Mucosa of rectum (tissue), 2 donors: ENCODE measurements around the gene PDIK1L.

ENCODE experiments used
- H3K27ac ChIP-seq, 2 donors: one replicate each; pipeline ENCODE4 v1.7.0; 2013; ENCODE audit warnings: inconsistent platforms in 2 of 2, low read depth in 2 of 2, low read length in 2 of 2
- H3K27me3 ChIP-seq, 2 donors: one replicate each; pipeline ENCODE4 v1.7.0; 2013; ENCODE audit warnings: low read length in 2 of 2; ENCODE audit not compliant: control insufficient read depth in 2 of 2, insufficient read depth in 2 of 2
- H3K36me3 ChIP-seq, 2 donors: one replicate each; pipeline ENCODE4 v1.7.0; 2013; ENCODE audit warnings: low read length in 2 of 2; ENCODE audit not compliant: control insufficient read depth in 2 of 2, insufficient read depth in 2 of 2
- H3K4me1 ChIP-seq, 2 donors: one replicate each; pipeline ENCODE4 v1.7.0; 2013; ENCODE audit warnings: low read length in 2 of 2, mild to moderate bottlenecking in 1 of 2; ENCODE audit not compliant: control insufficient read depth in 2 of 2, insufficient read depth in 2 of 2
- H3K4me3 ChIP-seq, 2 donors: one replicate each; pipeline ENCODE4 v1.7.0; 2013; ENCODE audit warnings: low read length in 2 of 2
- H3K9ac ChIP-seq, 2 donors: one replicate each; pipeline ENCODE4 v1.7.0; 2013; ENCODE audit warnings: low read length in 2 of 2, low read depth in 1 of 2, mild to moderate bottlenecking in 1 of 2
- H3K9me3 ChIP-seq, 2 donors: one replicate each; pipeline ENCODE4 v1.7.0; 2013; ENCODE audit warnings: low read length in 2 of 2; ENCODE audit not compliant: control insufficient read depth in 2 of 2
- donor health status: healthy.
- donor health status: Normal muscosa, but diverticular disease.

Gene PDIK1L

GRCh38 chr1:26129778-26130177, 18.2 kb downstream of the PDIK1L start:
- H3K9ac ChIP-seq, result no peak overlapping the region
- H3K4me3 ChIP-seq, result no peak overlapping the region
- no peaks in the 10 kb centered on the region for H3K36me3 ChIP-seq
- peaks cover 3 to 30% of the 10 kb centered on the region in 2 donors for H3K4me1 ChIP-seq
- no peak overlapping the region for H3K27ac ChIP-seq
- no peaks in the 10 kb centered on the region for H3K9me3 ChIP-seq
- H3K27me3 ChIP-seq, result no peaks in the 10 kb centered on the region

GRCh38 chr1:26130695-26131094, 19.1 kb downstream of the PDIK1L start:
- H3K4me1 ChIP-seq, result peaks cover 3 to 27% of the 10 kb centered on the region in 2 donors
- no peak overlapping the region for H3K9ac ChIP-seq
- no peaks in the 10 kb centered on the region for H3K27me3 ChIP-seq
- no peaks in the 10 kb centered on the region for H3K9me3 ChIP-seq
- H3K4me3 ChIP-seq, result no peak overlapping the region
- no peak overlapping the region for H3K27ac ChIP-seq
- H3K36me3 ChIP-seq, result no peaks in the 10 kb centered on the region

DNA sequence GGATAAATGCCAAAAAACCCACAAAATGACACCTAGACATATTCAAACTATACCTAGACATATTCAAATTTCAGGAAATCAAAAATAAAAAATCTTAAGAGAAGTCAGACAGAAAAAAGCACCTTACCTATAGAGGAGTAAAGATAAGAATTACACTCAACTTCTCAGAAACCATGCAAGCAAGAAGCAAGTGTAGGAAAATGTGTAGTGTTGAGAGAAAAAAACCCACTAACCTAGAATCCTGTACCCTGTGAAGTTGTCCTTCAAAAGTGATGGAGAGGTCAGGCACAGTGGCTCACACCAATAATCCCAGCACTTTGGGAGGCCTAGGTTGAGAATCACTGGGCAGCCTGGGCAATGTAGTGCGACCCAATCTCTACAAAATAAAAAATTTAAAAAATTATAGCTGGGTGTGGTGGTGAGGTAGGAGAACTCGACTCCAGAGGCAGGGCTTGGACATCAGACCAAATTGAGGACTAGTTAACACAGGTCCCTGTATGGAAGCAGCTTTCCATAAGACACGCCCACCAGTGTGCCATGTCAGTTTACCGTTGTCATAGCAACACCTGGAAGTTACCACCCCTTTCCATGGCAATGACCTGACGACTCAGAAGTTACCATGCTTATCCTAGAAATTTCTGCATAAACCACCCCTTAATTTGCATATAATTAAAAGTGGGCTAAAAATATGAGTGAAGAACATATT, 20.7 kb downstream of the PDIK1L start:
- no peaks in the 10 kb centered on the region for H3K27me3 ChIP-seq
- H3K9ac ChIP-seq, result no peak overlapping the region
- peaks cover 3 to 24% of the 10 kb centered on the region in 2 donors for H3K4me1 ChIP-seq
- no peak overlapping the region for H3K4me3 ChIP-seq
- no peaks in the 10 kb centered on the region for H3K36me3 ChIP-seq
- no peaks in the 10 kb centered on the region for H3K9me3 ChIP-seq
- no peak overlapping the region for H3K27ac ChIP-seq

GRCh38 chr1:26132834-26133167, 21.2 kb downstream of the PDIK1L start:
- Histone ChIP-seq H3K4me1 (peaks cover 3 to 20% of the 10 kb centered on the region in 2 donors), H3K27me3 (no peaks in the 10 kb centered on the region), H3K27ac (no peak overlapping the region), H3K9me3 (no peaks in the 10 kb centered on the region), H3K9ac (no peak overlapping the region), H3K36me3 (no peaks in the 10 kb centered on the region), H3K4me3 (no peak overlapping the region)

GRCh38 chr1:26134466-26134865, 22.8 kb downstream of the PDIK1L start:
- H3K27me3 ChIP-seq, result no peaks in the 10 kb centered on the region
- H3K36me3 ChIP-seq, result no peaks in the 10 kb centered on the region
- no peak overlapping the region for H3K9ac ChIP-seq
- no peak overlapping the region for H3K27ac ChIP-seq
- H3K4me3 ChIP-seq, result no peak overlapping the region
- no peaks in the 10 kb centered on the region for H3K9me3 ChIP-seq
- peaks cover 0 to 7% of the 10 kb centered on the region in 2 donors for H3K4me1 ChIP-seq

GRCh38 chr1:26138974-26139558, 27.4 kb downstream of the PDIK1L start:
- H3K9me3 ChIP-seq, result no peaks in the 10 kb centered on the region
- no peak overlapping the region for H3K27ac ChIP-seq
- no peaks in the 10 kb centered on the region for H3K4me1 ChIP-seq

GRCh38 chr1:26142159-26142558, 30.5 kb downstream of the PDIK1L start:
- Histone ChIP-seq H3K4me3 (no peak overlapping the region), H3K27me3 (peaks cover 0 to 2% of the 10 kb centered on the region in 2 donors), H3K9ac (no peak overlapping the region), H3K9me3 (no peaks in the 10 kb centered on the region), H3K36me3 (no peaks in the 10 kb centered on the region), H3K27ac (no peak overlapping the region), H3K4me1 (peaks cover 0 to 2% of the 10 kb centered on the region in 2 donors)

More at GRCh38 chr1:26138974-26139558, 27.4 kb downstream of the PDIK1L start:
- Histone ChIP-seq H3K36me3 (no peaks in the 10 kb centered on the region), H3K27me3 (no peaks in the 10 kb centered on the region), H3K9ac (no peak overlapping the region), H3K4me3 (no peak overlapping the region)

- Histone ChIP-seq H3K9ac (no peak overlapping the region), H3K27ac (no peak overlapping the region), H3K36me3 (no peaks in the 10 kb centered on the region), H3K9me3 (no peaks in the 10 kb centered on the region), H3K4me3 (no peak overlapping the region), H3K27me3 (peaks cover 0 to 6% of the 10 kb centered on the region in 2 donors), H3K4me1 (peaks cover 0 to 2% of the 10 kb centered on the region in 2 donors)
Observed at GRCh38 chr1:26145041-26145959, 33.7 kb downstream of the PDIK1L start.

DNA sequence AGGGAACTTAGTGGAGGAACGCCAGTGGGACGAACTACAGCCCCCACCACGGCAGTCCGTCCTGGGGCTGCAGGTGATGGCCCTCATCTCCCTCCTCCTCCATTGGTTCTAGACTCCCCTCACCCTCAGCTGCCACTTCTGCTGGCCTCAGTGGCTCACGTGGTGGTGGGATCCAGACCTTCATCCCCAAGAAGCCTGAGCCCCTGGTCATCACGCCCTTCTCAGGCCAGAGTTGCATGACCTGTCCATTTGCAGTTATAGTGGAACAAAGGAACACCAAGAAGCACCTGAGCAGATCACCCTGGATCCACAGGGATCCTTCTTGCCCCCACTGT, 34.3 kb downstream of the PDIK1L start:
- H3K9ac ChIP-seq, result no peak overlapping the region
- H3K4me3 ChIP-seq, result no peak overlapping the region
- H3K4me1 ChIP-seq, result peaks cover 0 to 2% of the 10 kb centered on the region in 2 donors
- peaks cover 0 to 6% of the 10 kb centered on the region in 2 donors for H3K27me3 ChIP-seq
- no peaks in the 10 kb centered on the region for H3K36me3 ChIP-seq
- H3K27ac ChIP-seq, result no peak overlapping the region
- no peaks in the 10 kb centered on the region for H3K9me3 ChIP-seq

DNA sequence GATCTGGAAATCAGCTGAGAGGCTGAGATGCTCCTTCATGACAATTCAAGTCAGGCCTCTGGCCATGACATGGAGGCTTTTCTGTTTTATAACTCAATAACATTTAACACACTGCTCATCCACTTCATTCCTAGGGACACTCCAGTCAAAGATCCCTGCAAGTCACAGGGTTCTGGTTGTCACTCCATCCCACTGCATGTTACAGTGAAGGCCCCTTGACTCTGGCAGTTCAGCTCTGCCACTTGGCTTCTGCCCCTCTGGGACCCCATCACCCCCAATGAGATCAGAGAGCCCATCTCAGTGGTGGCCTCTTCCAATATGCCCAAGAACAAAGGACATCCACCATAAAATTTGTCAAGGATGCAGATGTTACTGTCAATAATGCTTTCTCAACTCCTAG, 37.3 kb downstream of the PDIK1L start:
- Histone ChIP-seq H3K9ac (no peak overlapping the region), H3K4me1 (peaks cover 0 to 2% of the 10 kb centered on the region in 2 donors), H3K27ac (no peak overlapping the region), H3K4me3 (no peak overlapping the region), H3K27me3 (peaks cover 0 to 6% of the 10 kb centered on the region in 2 donors), H3K9me3 (no peaks in the 10 kb centered on the region), H3K36me3 (no peaks in the 10 kb centered on the region)
